CD4-positive, CD25-positive, alpha-beta regulatory T cell (primary cell): ENCODE measurements around the gene EBF3. TPM values are rescaled to one million over a fixed set of nuclear protein-coding genes. Genes with fewer than 3 reads are reported as not detected.

Experiments used
- ATAC-seq, 2 donors: fragments of 150-1000 bp; cut with Tn5 transposase; one replicate each; pipeline ENCODE4 v1.10.0; 2021; ENCODE audit warnings: low read depth in 2 of 2, moderate number of reproducible peaks in 2 of 2, moderate library complexity in 1 of 2
- DNase-seq, 3 donors: peaks; one replicate each; pipeline versions ENCODE4 v3.0.0 to v3.0.0-alpha.2; 2012 to 2022; ENCODE audit warnings: mixed read lengths in 1 of 3
- H3K27ac ChIP-seq: one replicate; pipeline ENCODE4 v1.7.0; 2013; ENCODE audit warnings: mild to moderate bottlenecking, low read length; ENCODE audit not compliant: insufficient read depth, poor library complexity, severe bottlenecking
- H3K27me3 ChIP-seq: one replicate; pipeline ENCODE4 v1.7.0; 2013; ENCODE audit warnings: low read length; ENCODE audit not compliant: control insufficient read depth, insufficient read depth
- H3K36me3 ChIP-seq: one replicate; pipeline ENCODE4 v1.7.0; 2013; ENCODE audit warnings: mild to moderate bottlenecking, low read length, moderate library complexity; ENCODE audit not compliant: control insufficient read depth, insufficient read depth
- H3K4me1 ChIP-seq: 2 replicates; pipeline ENCODE4 v1.7.0; 2013; ENCODE audit warnings: mild to moderate bottlenecking, low read length; ENCODE audit not compliant: insufficient read depth, control insufficient read depth, poor library complexity, severe bottlenecking
- H3K4me3 ChIP-seq: one replicate; pipeline ENCODE4 v1.7.0; 2013; ENCODE audit warnings: low read depth, mild to moderate bottlenecking, low read length, moderate library complexity
- H3K9me3 ChIP-seq, 2 experiments: 1 replicate in 1 of 2; 2 replicates in 1 of 2; pipeline ENCODE4 v1.7.0; 2013; ENCODE audit warnings: low read length in 2 of 2, mild to moderate bottlenecking in 1 of 2, moderate library complexity in 1 of 2; ENCODE audit not compliant: control insufficient read depth in 2 of 2
- H3K27ac Mint-ChIP-seq, 3 donors: one replicate each; pipeline ENCODE4 v1.8.0; 2020 to 2022; ENCODE audit warnings: mild to moderate bottlenecking in 3 of 3, mixed read lengths in 3 of 3, moderate library complexity in 2 of 3
- H3K27me3 Mint-ChIP-seq: one replicate; pipeline ENCODE4 v1.8.0; 2022; ENCODE audit warnings: mild to moderate bottlenecking, mixed read lengths
- H3K36me3 Mint-ChIP-seq: one replicate; pipeline ENCODE4 v1.8.0; 2020; ENCODE audit warnings: mixed read lengths
- H3K4me1 Mint-ChIP-seq, 4 donors: one replicate each; pipeline ENCODE4 v1.8.0; 2020 to 2022; ENCODE audit warnings: mixed read lengths in 4 of 4, mild to moderate bottlenecking in 1 of 4
- H3K4me3 Mint-ChIP-seq, 4 donors: one replicate each; pipeline ENCODE4 v1.8.0; 2020 to 2022; ENCODE audit warnings: mild to moderate bottlenecking in 4 of 4, mixed read lengths in 4 of 4, moderate library complexity in 3 of 4
- H3K9me3 Mint-ChIP-seq, 7 donors: one replicate each; pipeline ENCODE4 v1.8.0; 2020 to 2022; ENCODE audit warnings: mixed read lengths in 7 of 7, mild to moderate bottlenecking in 3 of 7, moderate library complexity in 2 of 7
- polyA plus RNA-seq, 4 donors: library from polyadenylated mRNA; unstranded; fragments of 300-500 nt; fragmentation: Illumina TruSeq; gene quantifications; one replicate each; pipeline ENCODE4 v1.2.3, GENCODE V29; 2021
- total RNA-seq: library from RNA; stranded (reverse); gene quantifications from one replicate; pipeline ENCODE4 v1.2.3, GENCODE V29; 2022

EBF3 gene
- total and polyA plus RNA-seq, 5 donors from 2014 or later: not detected

- Mint-ChIP-seq H3K27ac (peak overlapping the region in 1 of 3 donors; percentile 14), H3K27me3 (peaks cover 5% of the 10 kb centered on the region), H3K4me3 (no peak overlapping the region), H3K36me3 (no peaks in the 10 kb centered on the region), H3K4me1 (no peaks in the 10 kb centered on the region), H3K9me3 (no peaks in the 10 kb centered on the region)
- Histone ChIP-seq H3K36me3 (no peaks in the 10 kb centered on the region), H3K9me3 (no peaks in the 10 kb centered on the region), H3K27ac (no peak overlapping the region), H3K27me3 (no peaks in the 10 kb centered on the region), H3K4me3 (no peak overlapping the region), H3K4me1 (no peaks in the 10 kb centered on the region)
- ATAC-seq (no peak), DNase-seq (no peak)
These were observed 130.6 kb downstream of the EBF3 start for GRCh38 chr10:129833468-129833950.

- Mint-ChIP-seq H3K4me3 (no peak overlapping the region), H3K9me3 (no peaks in the 10 kb centered on the region), H3K36me3 (no peaks in the 10 kb centered on the region), H3K27me3 (peaks cover 5% of the 10 kb centered on the region), H3K4me1 (no peaks in the 10 kb centered on the region), H3K27ac (peak overlapping the region in 1 of 3 donors; percentile 14)
- H3K4me3 ChIP-seq: no peak overlapping the region
- no peak overlapping the region for H3K27ac ChIP-seq
- H3K4me1 ChIP-seq: no peaks in the 10 kb centered on the region
- ATAC-seq (no peak), DNase-seq (no peak)
- H3K36me3 ChIP-seq: no peaks in the 10 kb centered on the region
- no peaks in the 10 kb centered on the region for H3K27me3 ChIP-seq
- no peaks in the 10 kb centered on the region for H3K9me3 ChIP-seq
These were observed 131.3 kb downstream of the EBF3 start for GRCh38 chr10:129832573-129833467.

GRCh38 chr10:129831150-129831549 lies 132.9 kb downstream of the EBF3 start:
- Mint-ChIP-seq H3K9me3 (no peaks in the 10 kb centered on the region), H3K27me3 (peaks cover 5% of the 10 kb centered on the region), H3K4me1 (no peaks in the 10 kb centered on the region), H3K27ac (no peak overlapping the region), H3K4me3 (no peak overlapping the region), H3K36me3 (no peaks in the 10 kb centered on the region)
- Histone ChIP-seq H3K27me3 (no peaks in the 10 kb centered on the region), H3K9me3 (no peaks in the 10 kb centered on the region), H3K4me1 (no peaks in the 10 kb centered on the region), H3K4me3 (no peak overlapping the region), H3K36me3 (no peaks in the 10 kb centered on the region), H3K27ac (no peak overlapping the region)
- no peak for DNase-seq
- no peak for ATAC-seq

- Mint-ChIP-seq H3K4me1 (no peaks in the 10 kb centered on the region), H3K9me3 (peaks cover 0 to 1% (median 0%) of the 10 kb centered on the region in 7 donors), H3K27ac (no peak overlapping the region), H3K36me3 (no peaks in the 10 kb centered on the region), H3K27me3 (peaks cover 7% of the 10 kb centered on the region), H3K4me3 (no peak overlapping the region)
- ATAC-seq: no peak
- no peak overlapping the region for H3K27ac ChIP-seq
- no peak overlapping the region for H3K4me3 ChIP-seq
- no peaks in the 10 kb centered on the region for H3K27me3 ChIP-seq
- H3K36me3 ChIP-seq: no peaks in the 10 kb centered on the region
- DNase-seq: no peak
- H3K4me1 ChIP-seq: no peaks in the 10 kb centered on the region
- no peaks in the 10 kb centered on the region for H3K9me3 ChIP-seq
These were observed 138.2 kb downstream of the EBF3 start for GRCh38 chr10:129825826-129826225.

- Histone ChIP-seq H3K27ac (no peak overlapping the region), H3K4me1 (no peaks in the 10 kb centered on the region), H3K9me3 (no peaks in the 10 kb centered on the region), H3K36me3 (no peaks in the 10 kb centered on the region), H3K4me3 (no peak overlapping the region), H3K27me3 (no peaks in the 10 kb centered on the region)
- no peak for DNase-seq
- ATAC-seq: no peak
- no peak overlapping the region for H3K27ac Mint-ChIP-seq
- H3K27me3 Mint-ChIP-seq: peaks cover 9% of the 10 kb centered on the region
- no peaks in the 10 kb centered on the region for H3K36me3 Mint-ChIP-seq
- peaks cover 0 to 1% (median 0%) of the 10 kb centered on the region in 7 donors for H3K9me3 Mint-ChIP-seq
- no peaks in the 10 kb centered on the region for H3K4me1 Mint-ChIP-seq
- H3K4me3 Mint-ChIP-seq: no peak overlapping the region
These were observed 138.9 kb downstream of the EBF3 start for GRCh38 chr10:129825221-129825620.

DNA sequence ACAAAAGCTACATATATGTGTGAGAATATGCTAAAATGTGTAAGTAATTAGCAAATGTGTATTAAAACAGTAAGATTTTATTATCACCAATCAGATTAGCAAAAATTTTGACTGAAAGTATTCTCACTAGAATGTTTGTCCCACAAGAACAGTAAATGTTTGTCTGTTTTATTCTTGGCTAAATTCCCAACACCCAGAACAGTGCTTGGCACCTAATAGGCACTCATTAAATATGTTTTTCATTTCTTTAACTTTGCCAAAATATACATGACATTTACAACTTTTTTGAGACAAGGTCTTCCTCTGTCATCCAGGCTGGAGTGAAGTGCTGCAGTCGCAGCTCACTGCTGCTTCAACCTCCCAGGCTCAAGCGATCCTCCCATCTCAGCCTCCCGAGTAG lies 143.6 kb downstream of the EBF3 start:
- no peak for DNase-seq
- Histone ChIP-seq H3K27me3 (no peaks in the 10 kb centered on the region), H3K36me3 (no peaks in the 10 kb centered on the region), H3K27ac (no peak overlapping the region), H3K9me3 (no peaks in the 10 kb centered on the region), H3K4me3 (no peak overlapping the region), H3K4me1 (no peaks in the 10 kb centered on the region)
- no peaks in the 10 kb centered on the region for H3K36me3 Mint-ChIP-seq
- H3K9me3 Mint-ChIP-seq: peaks cover 0 to 8% (median 0%) of the 10 kb centered on the region in 7 donors
- no peak overlapping the region for H3K27ac Mint-ChIP-seq
- no peak overlapping the region for H3K4me3 Mint-ChIP-seq
- H3K27me3 Mint-ChIP-seq: peaks cover 9% of the 10 kb centered on the region
- no peak for ATAC-seq
- no peaks in the 10 kb centered on the region for H3K4me1 Mint-ChIP-seq

GRCh38 chr10:129816656-129817045 lies 147.4 kb downstream of the EBF3 start:
- ATAC-seq (no peak), DNase-seq (no peak)
- Mint-ChIP-seq H3K4me1 (no peaks in the 10 kb centered on the region), H3K4me3 (no peak overlapping the region), H3K27ac (no peak overlapping the region), H3K36me3 (no peaks in the 10 kb centered on the region), H3K27me3 (peaks cover 4% of the 10 kb centered on the region), H3K9me3 (peaks cover 0 to 8% (median 0%) of the 10 kb centered on the region in 7 donors)
- no peaks in the 10 kb centered on the region for H3K4me1 ChIP-seq
- H3K27me3 ChIP-seq: no peaks in the 10 kb centered on the region
- H3K4me3 ChIP-seq: no peak overlapping the region
- H3K27ac ChIP-seq: no peak overlapping the region
- H3K36me3 ChIP-seq: no peaks in the 10 kb centered on the region
- no peaks in the 10 kb centered on the region for H3K9me3 ChIP-seq
